K562 treated with DMSO at 1 percent for 48 hours (cell line): ENCODE data around the gene IL1RAPL2. TPM values are rescaled to one million over a fixed set of nuclear protein-coding genes. Genes with fewer than 3 reads are reported as not detected.

Experiments
- total RNA-seq: library from RNA; unstranded; fragments of 300-600 nt; gene quantifications from 2 replicates; pipeline ENCODE4 v1.2.3, GENCODE V29; 2022; ENCODE audit warnings: low replicate concordance; ENCODE audit errors: extremely low read depth

IL1RAPL2 gene
- total RNA-seq: not detected in 2 replicates

DNA sequence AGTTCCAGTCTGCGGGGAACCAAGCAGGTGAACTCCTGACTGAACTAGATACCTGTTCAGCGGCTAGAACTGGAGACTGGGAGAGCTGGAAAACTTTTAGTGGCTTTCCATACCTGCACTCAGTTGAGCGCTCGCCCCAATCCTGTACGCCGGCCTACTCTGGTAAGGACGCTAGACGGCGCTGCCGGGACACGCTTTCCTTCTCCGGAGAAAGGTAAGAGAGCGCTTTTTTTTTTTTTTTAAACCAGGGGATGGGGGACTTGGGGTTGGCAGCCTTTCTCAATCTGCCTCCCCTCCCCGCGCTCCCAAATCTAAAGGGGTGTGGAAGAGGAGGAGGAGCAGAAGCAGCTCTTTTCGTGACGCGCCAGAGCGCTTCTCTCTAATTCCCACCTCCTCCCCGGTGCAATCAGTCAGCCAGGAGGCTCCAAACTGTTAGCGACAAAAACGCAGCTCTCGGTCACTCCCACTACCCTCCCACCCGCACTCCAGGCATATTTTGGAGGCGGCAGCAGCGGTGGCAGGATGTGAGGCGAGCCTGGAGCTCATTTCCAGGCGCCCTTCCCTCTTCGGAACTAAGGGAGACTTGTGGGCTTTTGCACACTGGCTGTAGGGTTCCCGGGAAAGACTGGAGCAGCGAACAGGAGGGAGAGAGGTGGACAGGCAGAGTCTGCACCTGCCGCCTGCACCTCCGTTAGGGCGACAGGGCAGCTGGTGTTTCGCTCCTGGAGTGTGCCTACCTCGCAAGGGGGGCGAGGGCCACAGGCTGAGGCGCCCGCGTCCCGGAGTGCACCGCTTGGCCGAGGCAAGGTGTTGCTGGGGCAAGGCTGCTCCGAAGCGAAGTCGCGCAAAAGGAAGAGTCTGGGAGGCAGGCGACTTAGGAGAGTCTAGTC is at the start of gene IL1RAPL2:
IL1RAPL2 (plus strand) TSS at position 409 of the 890 bp plus-strand sequence.

GRCh38 chrX:105220636-105221035 is 654.6 kb downstream of the IL1RAPL2 start, which contains the start of gene TEX13A:
TSS of gene TEX13A (minus strand) at chrX:105220694. CDS start at chrX:105220397, 297 bp downstream.

